Activated T-cell treated with anti-CD3 and anti-CD28 coated beads, Interleukin-2, amount 50 U/mL, for 4 hours (primary cell): ENCODE results near the gene KREMEN2. TPM values are rescaled to one million over a fixed set of nuclear protein-coding genes. Genes with fewer than 3 reads are reported as not detected.

Experiments
- ATAC-seq, 2 donors: fragments of 200-7000 bp; cut with Tn5 transposase; one replicate each; pipeline ENCODE4 v1.10.0; 2021
- DNase-seq: peaks from one replicate; pipeline ENCODE4 v3.0.0-alpha.2; 2020
- H3K27me3 Mint-ChIP-seq: one replicate; pipeline ENCODE4 v1.8.0; 2021; ENCODE audit warnings: low read depth, mixed read lengths
- H3K36me3 Mint-ChIP-seq: one replicate; pipeline ENCODE4 v1.8.0; 2022; ENCODE audit warnings: mixed read lengths; ENCODE audit not compliant: insufficient read depth
- H3K4me1 Mint-ChIP-seq: one replicate; pipeline ENCODE4 v1.8.0; 2021; ENCODE audit warnings: low read depth, mixed read lengths
- H3K4me3 Mint-ChIP-seq: one replicate; pipeline ENCODE4 v1.8.0; 2021; ENCODE audit warnings: mild to moderate bottlenecking, moderate library complexity, mixed read lengths
- H3K9me3 Mint-ChIP-seq: one replicate; pipeline ENCODE4 v1.8.0; 2021; ENCODE audit warnings: mixed read lengths
- total RNA-seq, 3 donors: library from RNA; stranded (reverse); gene quantifications; one replicate each; pipeline ENCODE4 v1.2.1, GENCODE V29; 2021

KREMEN2 gene
- total RNA-seq, 3 donors from 2014 or later = 0.11 TPM; not detected in 1

DNA sequence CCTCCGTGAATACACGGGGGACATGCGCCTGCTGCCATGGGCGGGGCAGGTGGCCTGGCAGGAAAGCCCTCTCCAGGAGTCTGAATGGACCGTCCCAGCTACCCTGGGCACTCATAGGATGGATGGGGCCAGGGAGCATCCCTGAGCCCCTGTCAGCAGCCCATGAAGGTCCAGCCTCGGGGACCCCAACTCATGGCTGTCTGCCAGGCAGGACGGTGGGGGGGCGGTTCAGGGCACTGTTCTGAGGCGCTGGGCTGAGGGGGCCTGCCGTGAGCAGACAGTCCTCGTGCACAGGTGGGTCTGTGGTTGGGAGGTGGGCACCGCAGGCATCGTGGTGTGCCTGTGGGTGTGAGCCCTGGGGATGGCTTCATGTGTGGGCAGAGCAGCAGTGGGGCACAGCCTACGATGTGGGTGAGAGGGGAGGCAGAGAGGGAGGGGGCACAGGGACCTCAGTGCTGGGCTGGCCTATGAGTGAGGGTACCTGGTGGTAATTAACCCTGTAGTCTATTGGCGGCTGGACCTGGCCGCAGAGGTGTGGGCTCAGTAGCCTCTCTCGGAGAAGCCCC lies 22.6 kb downstream of the KREMEN2 start:
- no peak overlapping the region for H3K4me3 Mint-ChIP-seq
- H3K36me3 Mint-ChIP-seq = no peaks in the 10 kb centered on the region
- ATAC-seq (no peak), DNase-seq (no peak)
- H3K9me3 Mint-ChIP-seq = no peaks in the 10 kb centered on the region
- no peaks in the 10 kb centered on the region for H3K27me3 Mint-ChIP-seq
- peaks cover 4% of the 10 kb centered on the region for H3K4me1 Mint-ChIP-seq

GRCh38 chr16:2987286-2987685 lies 23.2 kb downstream of the KREMEN2 start:
- H3K36me3 Mint-ChIP-seq = no peaks in the 10 kb centered on the region
- H3K4me1 Mint-ChIP-seq = peaks cover 3% of the 10 kb centered on the region
- no peaks in the 10 kb centered on the region for H3K27me3 Mint-ChIP-seq
- no peak overlapping the region for H3K4me3 Mint-ChIP-seq
- no peaks in the 10 kb centered on the region for H3K9me3 Mint-ChIP-seq
- ATAC-seq = no peak
- no peak for DNase-seq

- ATAC-seq = no peak
- H3K4me3 Mint-ChIP-seq = no peak overlapping the region
- peaks cover 3% of the 10 kb centered on the region for H3K4me1 Mint-ChIP-seq
- H3K36me3 Mint-ChIP-seq = no peaks in the 10 kb centered on the region
- no peaks in the 10 kb centered on the region for H3K9me3 Mint-ChIP-seq
- H3K27me3 Mint-ChIP-seq = no peaks in the 10 kb centered on the region
- DNase-seq = no peak
Observed at GRCh38 chr16:2987833-2988232, 23.8 kb downstream of the KREMEN2 start.

DNA sequence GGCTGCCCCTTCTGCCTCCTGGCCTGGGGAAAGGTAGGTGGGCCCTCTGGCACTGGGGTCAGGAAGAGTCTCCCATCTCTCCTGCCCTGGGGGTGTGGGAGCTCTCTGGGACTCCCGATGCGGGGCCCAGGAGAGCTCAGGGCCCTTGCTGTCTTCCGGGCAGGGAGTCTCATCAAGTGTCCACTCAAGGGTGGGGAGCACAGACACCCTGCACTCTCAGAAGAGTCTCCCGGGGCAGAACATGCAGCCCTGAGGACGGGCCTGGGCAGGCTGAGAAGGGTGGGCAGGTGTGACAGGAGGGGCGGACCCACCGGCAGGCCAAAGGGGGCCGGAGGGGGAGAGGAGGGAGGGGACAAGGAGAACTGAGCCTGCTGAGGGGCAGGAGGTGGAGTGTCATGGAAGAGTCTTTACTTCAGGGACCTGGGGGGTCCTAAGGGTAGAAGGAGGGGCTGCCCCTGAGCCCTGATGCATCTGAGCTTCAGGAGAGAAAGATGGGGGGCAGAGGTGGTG lies 24.6 kb downstream of the KREMEN2 start:
- H3K4me1 Mint-ChIP-seq = peaks cover 3% of the 10 kb centered on the region
- no peak for DNase-seq
- no peak for ATAC-seq

DNA sequence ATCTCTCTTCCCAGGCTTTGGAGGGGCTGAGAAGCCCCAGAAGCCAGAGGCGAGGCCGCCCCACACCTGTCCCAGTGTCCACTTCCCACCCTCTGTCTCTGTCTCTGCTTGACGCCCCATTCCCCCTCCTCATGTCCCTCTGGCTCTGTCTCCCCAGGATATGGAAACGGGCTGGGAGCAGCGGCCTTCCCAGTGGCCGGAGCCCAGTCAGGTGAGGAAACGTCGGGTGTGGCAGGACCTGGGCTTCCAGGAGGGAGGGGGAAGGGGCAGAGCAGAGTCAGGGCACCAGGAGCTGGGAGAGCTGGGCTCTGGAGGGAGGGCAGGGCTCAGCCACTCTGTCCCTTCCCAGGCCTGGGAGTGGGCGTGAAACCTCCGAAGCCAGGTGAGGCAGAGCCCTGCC lies 26.8 kb downstream of the KREMEN2 start:
- Mint-ChIP-seq H3K36me3 (no peaks in the 10 kb centered on the region), H3K27me3 (no peaks in the 10 kb centered on the region), H3K4me3 (no peak overlapping the region), H3K9me3 (no peaks in the 10 kb centered on the region), H3K4me1 (no peaks in the 10 kb centered on the region)
- no peak for ATAC-seq
- no peak for DNase-seq

More for the DNA sequence above, 24.6 kb downstream of the KREMEN2 start:
- H3K27me3 Mint-ChIP-seq = no peaks in the 10 kb centered on the region
- H3K36me3 Mint-ChIP-seq = no peaks in the 10 kb centered on the region
- H3K4me3 Mint-ChIP-seq = no peak overlapping the region
- no peaks in the 10 kb centered on the region for H3K9me3 Mint-ChIP-seq

- no peak for DNase-seq
- Mint-ChIP-seq H3K9me3 (no peaks in the 10 kb centered on the region), H3K36me3 (no peaks in the 10 kb centered on the region), H3K27me3 (no peaks in the 10 kb centered on the region), H3K4me1 (no peaks in the 10 kb centered on the region), H3K4me3 (no peak overlapping the region)
- ATAC-seq = no peak
Observed at GRCh38 chr16:2991566-2992261, 27.6 kb downstream of the KREMEN2 start.

DNA sequence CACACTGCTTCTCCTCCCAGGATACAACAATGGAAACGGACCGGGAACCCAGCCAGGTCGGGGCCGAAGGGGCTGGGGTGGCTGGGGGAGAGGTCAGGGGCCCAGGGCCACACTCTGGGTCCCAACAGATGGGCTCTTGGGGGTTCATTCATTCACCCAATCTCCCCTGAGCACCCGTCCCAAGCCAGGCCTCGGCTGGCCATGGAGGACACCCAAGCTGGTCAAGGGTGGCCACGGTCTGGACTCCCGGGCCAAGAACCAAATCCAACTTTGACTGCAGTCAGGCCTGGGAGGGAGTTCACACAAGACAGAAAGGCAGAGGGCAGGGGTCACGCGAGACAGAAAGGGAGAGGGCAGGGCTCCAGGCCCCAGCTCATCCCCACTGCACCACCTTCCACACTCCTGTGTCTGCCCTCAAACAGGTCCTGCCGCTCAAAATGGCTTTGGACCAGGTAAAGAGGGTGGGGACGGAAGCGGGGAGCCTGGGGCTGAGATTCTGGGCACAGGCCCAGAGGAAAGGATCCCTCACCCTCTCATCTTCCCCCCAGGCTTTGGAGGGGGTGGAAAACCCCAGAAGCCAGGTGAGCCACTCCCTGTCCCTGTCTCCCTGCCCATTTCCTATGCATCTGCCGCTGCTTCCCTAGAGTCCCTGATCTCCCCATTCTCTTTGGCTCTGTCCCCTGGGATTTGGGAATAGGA lies 28.5 kb downstream of the KREMEN2 start:
- ATAC-seq = no peak
- H3K4me3 Mint-ChIP-seq = no peak overlapping the region
- H3K36me3 Mint-ChIP-seq = no peaks in the 10 kb centered on the region
- no peak for DNase-seq
- H3K9me3 Mint-ChIP-seq = no peaks in the 10 kb centered on the region
- no peaks in the 10 kb centered on the region for H3K27me3 Mint-ChIP-seq
- H3K4me1 Mint-ChIP-seq = no peaks in the 10 kb centered on the region

GRCh38 chr16:2996298-2996697 lies 32.2 kb downstream of the KREMEN2 start:
- peaks cover 3% of the 10 kb centered on the region for H3K27me3 Mint-ChIP-seq
- DNase-seq = no peak
- no peaks in the 10 kb centered on the region for H3K4me1 Mint-ChIP-seq
- H3K4me3 Mint-ChIP-seq = no peak overlapping the region
- no peaks in the 10 kb centered on the region for H3K9me3 Mint-ChIP-seq
- H3K36me3 Mint-ChIP-seq = no peaks in the 10 kb centered on the region
- no peak for ATAC-seq

GRCh38 chr16:2999929-3000328 lies 35.9 kb downstream of the KREMEN2 start:
- DNase-seq (no peak), ATAC-seq (no peak)
- Mint-ChIP-seq H3K9me3 (no peaks in the 10 kb centered on the region), H3K4me1 (peaks cover 2% of the 10 kb centered on the region), H3K27me3 (peaks cover 4% of the 10 kb centered on the region), H3K36me3 (no peaks in the 10 kb centered on the region), H3K4me3 (no peak overlapping the region)

GRCh38 chr16:3000540-3000939 lies 36.5 kb downstream of the KREMEN2 start:
- no peak overlapping the region for H3K4me3 Mint-ChIP-seq
- H3K27me3 Mint-ChIP-seq = peaks cover 5% of the 10 kb centered on the region
- no peaks in the 10 kb centered on the region for H3K9me3 Mint-ChIP-seq
- H3K36me3 Mint-ChIP-seq = no peaks in the 10 kb centered on the region
- no peak for ATAC-seq
- DNase-seq = no peak
- H3K4me1 Mint-ChIP-seq = peaks cover 4% of the 10 kb centered on the region

DNA sequence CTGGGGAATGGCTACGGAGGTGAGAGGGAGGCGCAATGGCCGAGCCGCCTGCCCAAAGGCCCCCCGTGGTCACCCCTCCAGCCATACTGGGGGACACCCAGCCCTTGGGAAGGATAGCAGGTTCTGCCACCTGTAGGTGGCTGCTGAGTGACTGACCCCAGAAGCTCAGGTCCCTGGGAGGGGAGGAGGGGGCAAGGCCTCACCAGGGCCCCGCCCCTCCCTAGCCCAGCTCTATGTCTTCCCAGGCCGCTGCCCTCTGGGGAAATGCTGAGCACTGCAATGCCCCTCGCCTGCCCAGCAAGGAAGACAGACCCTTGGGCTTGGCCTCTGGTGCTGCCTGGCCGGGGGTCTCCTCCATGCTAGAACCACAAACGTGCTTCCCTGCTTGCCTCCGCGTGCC lies 37.2 kb downstream of the KREMEN2 start:
- peaks cover 8% of the 10 kb centered on the region for H3K27me3 Mint-ChIP-seq
- H3K4me1 Mint-ChIP-seq = peaks cover 4% of the 10 kb centered on the region
- no peaks in the 10 kb centered on the region for H3K9me3 Mint-ChIP-seq
- DNase-seq = no peak
- no peak for ATAC-seq
- no peaks in the 10 kb centered on the region for H3K36me3 Mint-ChIP-seq
- H3K4me3 Mint-ChIP-seq = no peak overlapping the region

- peaks cover 24% of the 10 kb centered on the region for H3K4me1 Mint-ChIP-seq
- ATAC-seq = peak; percentile 99
Observed at GRCh38 chr16:3003582-3004270, 39.7 kb downstream of the KREMEN2 start.

DNA sequence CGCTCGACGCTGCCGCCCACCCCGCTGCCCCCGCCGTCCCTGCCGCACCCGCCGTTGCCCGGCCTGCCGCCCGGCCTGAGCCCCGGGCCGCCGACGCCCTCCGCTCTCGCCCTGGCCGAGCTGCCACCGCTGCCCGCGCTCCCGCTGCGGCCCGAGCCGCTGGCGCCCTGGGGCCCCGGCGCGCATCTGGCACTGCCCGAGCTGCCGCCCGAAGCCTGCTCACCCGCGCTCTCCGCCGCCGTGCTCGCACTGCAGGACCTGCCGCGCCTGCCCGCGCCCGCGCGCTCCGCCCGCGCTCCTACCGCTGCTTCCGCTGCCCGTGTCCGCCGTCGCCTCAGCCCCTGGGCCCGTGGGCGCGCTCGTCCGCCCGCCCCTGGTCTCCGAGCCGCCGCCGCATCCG lies 40.2 kb downstream of the KREMEN2 start:
- DNase-seq = no peak
- Mint-ChIP-seq H3K9me3 (no peaks in the 10 kb centered on the region), H3K4me1 (peaks cover 24% of the 10 kb centered on the region), H3K27me3 (peaks cover 8% of the 10 kb centered on the region), H3K36me3 (no peaks in the 10 kb centered on the region), H3K4me3 (no peak overlapping the region)
- ATAC-seq = peak; percentile 23 to 28

More at GRCh38 chr16:3003582-3004270, 39.7 kb downstream of the KREMEN2 start:
- H3K27me3 Mint-ChIP-seq = peaks cover 8% of the 10 kb centered on the region
- H3K9me3 Mint-ChIP-seq = no peaks in the 10 kb centered on the region
- no peaks in the 10 kb centered on the region for H3K36me3 Mint-ChIP-seq
- DNase-seq = peak; percentile 94
- H3K4me3 Mint-ChIP-seq = peak overlapping the region; percentile 70

DNA sequence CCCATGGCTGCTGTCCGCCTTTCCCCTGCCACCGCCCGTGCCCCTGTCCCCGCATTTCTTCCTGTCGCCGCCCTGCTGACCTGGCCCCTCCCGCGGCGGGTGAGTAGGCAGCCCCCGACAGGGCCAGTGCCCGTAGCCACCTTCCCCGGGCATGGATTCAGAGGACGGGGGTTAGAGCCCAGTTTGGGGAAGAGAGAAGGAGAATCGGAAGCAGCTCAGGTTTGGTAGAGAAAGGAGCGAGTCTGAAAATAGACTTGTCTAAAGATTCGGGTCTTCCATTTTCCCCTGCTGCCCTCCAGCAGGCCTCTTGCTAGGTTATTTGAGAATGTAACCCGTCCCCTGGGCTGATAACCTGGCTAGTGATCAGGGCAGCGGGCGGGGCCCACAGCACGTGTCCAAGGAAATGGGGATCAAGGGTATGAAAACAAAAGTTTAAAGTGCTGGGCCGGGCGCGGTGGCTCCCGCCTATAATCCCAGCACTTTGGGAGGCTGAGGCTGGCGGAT lies 40.8 kb downstream of the KREMEN2 start:
- no peaks in the 10 kb centered on the region for H3K9me3 Mint-ChIP-seq
- H3K4me3 Mint-ChIP-seq = peak overlapping the region; percentile 61
- ATAC-seq (no peak), DNase-seq (no peak)
- no peaks in the 10 kb centered on the region for H3K36me3 Mint-ChIP-seq
- peaks cover 24% of the 10 kb centered on the region for H3K4me1 Mint-ChIP-seq
- peaks cover 8% of the 10 kb centered on the region for H3K27me3 Mint-ChIP-seq
